GM19193 (cell line): Measurements from ENCODE around the gene OPN1LW.
A peak's percentile ranks its signal among the peaks of the same experiment; 100 is the strongest.
"Not testable (repeated sequence)": the region's sequence is repeated elsewhere in the genome, so short reads cannot be mapped to it uniquely, and the experiment has no call there.

Experiments
- POLR2A ChIP-seq: IDR thresholded peaks from 4 replicates; pipeline ENCODE4 v1.6.1; 2011; ENCODE audit not compliant: insufficient read depth, insufficient read length; ENCODE audit errors: extremely low read depth

OPN1LW gene

GRCh38 chrX:154144010-154144409, at the start of gene OPN1LW:
Gene OPN1LW (plus strand): TSS chrX:154144243. CDS start chrX:154144284, 41 bp downstream.
- TF ChIP-seq POLR2A, result not testable (repeated sequence)

- no peak for TF ChIP-seq POLR2A
Observed at GRCh38 chrX:154094833-154095232, 49.2 kb upstream of the OPN1LW start.

GRCh38 chrX:154096140-154097002, 47.7 kb upstream of the OPN1LW start:
- no peak for TF ChIP-seq POLR2A

- no peak for TF ChIP-seq POLR2A
Observed at GRCh38 chrX:154097003-154097588, 46.9 kb upstream of the OPN1LW start.

- peak; percentile 38 for TF ChIP-seq POLR2A
Observed at GRCh38 chrX:154097589-154098541, 46.2 kb upstream of the OPN1LW start, which contains the start of gene MECP2. Gene MECP2 (minus strand): TSS chrX:154097717.

- TF ChIP-seq POLR2A, result no peak
Observed at GRCh38 chrX:154098551-154098950, 45.5 kb upstream of the OPN1LW start.

- no peak for TF ChIP-seq POLR2A
Observed at GRCh38 chrX:154113729-154114128, 30.3 kb upstream of the OPN1LW start.

- TF ChIP-seq POLR2A, result no peak
Observed at GRCh38 chrX:154114652-154115051, 29.4 kb upstream of the OPN1LW start.

GRCh38 chrX:154115071-154115470, 29.0 kb upstream of the OPN1LW start:
- TF ChIP-seq POLR2A, result no peak

GRCh38 chrX:154115750-154116149, 28.3 kb upstream of the OPN1LW start:
- no peak for TF ChIP-seq POLR2A

GRCh38 chrX:154116426-154117211, 27.4 kb upstream of the OPN1LW start:
- no peak for TF ChIP-seq POLR2A

GRCh38 chrX:154117566-154117965, 26.5 kb upstream of the OPN1LW start:
- TF ChIP-seq POLR2A, result no peak

GRCh38 chrX:154120567-154120966, 23.5 kb upstream of the OPN1LW start:
- TF ChIP-seq POLR2A, result no peak

GRCh38 chrX:154121207-154121606, 22.8 kb upstream of the OPN1LW start:
- TF ChIP-seq POLR2A, result no peak
